HepG2 (cell line): ENCODE results near the gene CTSW. TPM values are rescaled to one million over a fixed set of nuclear protein-coding genes. Genes with fewer than 3 reads are reported as not detected.

Source experiments
- CENPX ChIP-seq: sonication (generic); formaldehyde crosslinking; IDR thresholded peaks from 2 replicates; pipeline ENCODE4 v1.9.0; 2021; ENCODE audit warnings: mild to moderate bottlenecking, missing genetic modification reagents, moderate library complexity
- NCOR1 ChIP-seq: fragments of 200-600 bp; sonication (generic); IDR thresholded peaks from 2 replicates; pipeline ENCODE4 v1.7.0; 2017; ENCODE audit warnings: antibody characterized with exemption, low read length, borderline replicate concordance
- SMARCC2 ChIP-seq: fragments of 450-650 bp; IDR thresholded peaks from 2 replicates; pipeline ENCODE4 v1.6.1; 2017; ENCODE audit warnings: antibody characterized with exemption, mild to moderate bottlenecking
- ZBTB1 ChIP-seq: sonication (generic); formaldehyde crosslinking; IDR thresholded peaks from 2 replicates; pipeline ENCODE4 v1.4.0; 2020; ENCODE audit warnings: missing genetic modification reagents, borderline replicate concordance
- ZNF180 ChIP-seq: sonication (generic); formaldehyde crosslinking; IDR thresholded peaks from 2 replicates; pipeline ENCODE4 v1.4.0; 2020; ENCODE audit warnings: low read depth, missing genetic modification reagents, borderline replicate concordance
- ZNF326 ChIP-seq: sonication (generic); formaldehyde crosslinking; IDR thresholded peaks from 2 replicates; pipeline ENCODE4 v1.4.0; 2020; ENCODE audit warnings: missing genetic modification reagents, borderline replicate concordance
- ZNF343 ChIP-seq: sonication (generic); formaldehyde crosslinking; IDR thresholded peaks from 2 replicates; pipeline ENCODE4 v1.4.0; 2020; ENCODE audit warnings: mild to moderate bottlenecking, missing genetic modification reagents
- ZNF546 ChIP-seq: sonication (generic); formaldehyde crosslinking; conservative IDR thresholded peaks from 2 replicates; pipeline ENCODE4 v1.8.1; 2023; ENCODE audit warnings: mild to moderate bottlenecking, missing genetic modification reagents
- ZZZ3 ChIP-seq: sonication (generic); formaldehyde crosslinking; IDR thresholded peaks from 2 replicates; pipeline ENCODE4 v1.4.0; 2020; ENCODE audit warnings: missing genetic modification reagents, mild to moderate bottlenecking, borderline replicate concordance
- polyA plus RNA-seq, 8 experiments: library from polyadenylated mRNA; depleted of rRNA in 3 of 8; stranded (reverse) in 7 of 8; unstranded in 1 of 8; fragments of >200 nt; fragmentation: Illumina TruSeq in 4 of 8; extraction: Trizol in 4 of 8; gene quantifications; 2 replicates each; pipeline versions ENCODE4 v1.2.1 to v1.2.3, GENCODE V29; 2011 to 2016; ENCODE audit warnings: low read depth in 4 of 8, missing spikeins in 1 of 8, mixed read lengths in 1 of 8; ENCODE audit not compliant: insufficient read depth in 1 of 8
- total RNA-seq, 5 experiments: library from RNA; depleted of rRNA; stranded (reverse); fragments of >200 nt; fragmentation: Illumina TruSeq; extraction: Trizol; gene quantifications; 2 replicates each; pipeline ENCODE4 v1.2.3, GENCODE V29; 2016; ENCODE audit warnings: low read depth in 1 of 5
- TF ChIP-seq, protein P1 (sequence below): sonication (generic); formaldehyde crosslinking; IDR thresholded peaks from 2 replicates; pipeline ENCODE4 v1.4.0; 2020; ENCODE audit warnings: missing genetic modification reagents, borderline replicate concordance
- TF ChIP-seq, protein P2 (sequence below): sonication (generic); formaldehyde crosslinking; conservative IDR thresholded peaks from 2 replicates; pipeline ENCODE4 v1.4.0; 2020; ENCODE audit warnings: missing genetic modification reagents
- TF ChIP-seq, protein P3 (sequence below): sonication (generic); formaldehyde crosslinking; IDR thresholded peaks from 2 replicates; pipeline ENCODE4 v1.5.0; 2020; ENCODE audit warnings: missing genetic modification reagents
- TF ChIP-seq, protein P4 (sequence below): fragments of 450-650 bp; IDR thresholded peaks from 2 replicates; pipeline ENCODE4 v1.6.1; 2017; ENCODE audit warnings: mild to moderate bottlenecking
- TF ChIP-seq, protein P5 (sequence below): sonication (generic); formaldehyde crosslinking; IDR thresholded peaks from 2 replicates; pipeline ENCODE4 v1.4.0; 2020; ENCODE audit warnings: mild to moderate bottlenecking, missing genetic modification reagents

The CTSW gene
- total and polyA plus RNA-seq, 2 of the 13 experiments (the other 11 are each of a cell fraction or from before 2014, with no cell fraction given), result 0.09 TPM; not detected in 1

DNA sequence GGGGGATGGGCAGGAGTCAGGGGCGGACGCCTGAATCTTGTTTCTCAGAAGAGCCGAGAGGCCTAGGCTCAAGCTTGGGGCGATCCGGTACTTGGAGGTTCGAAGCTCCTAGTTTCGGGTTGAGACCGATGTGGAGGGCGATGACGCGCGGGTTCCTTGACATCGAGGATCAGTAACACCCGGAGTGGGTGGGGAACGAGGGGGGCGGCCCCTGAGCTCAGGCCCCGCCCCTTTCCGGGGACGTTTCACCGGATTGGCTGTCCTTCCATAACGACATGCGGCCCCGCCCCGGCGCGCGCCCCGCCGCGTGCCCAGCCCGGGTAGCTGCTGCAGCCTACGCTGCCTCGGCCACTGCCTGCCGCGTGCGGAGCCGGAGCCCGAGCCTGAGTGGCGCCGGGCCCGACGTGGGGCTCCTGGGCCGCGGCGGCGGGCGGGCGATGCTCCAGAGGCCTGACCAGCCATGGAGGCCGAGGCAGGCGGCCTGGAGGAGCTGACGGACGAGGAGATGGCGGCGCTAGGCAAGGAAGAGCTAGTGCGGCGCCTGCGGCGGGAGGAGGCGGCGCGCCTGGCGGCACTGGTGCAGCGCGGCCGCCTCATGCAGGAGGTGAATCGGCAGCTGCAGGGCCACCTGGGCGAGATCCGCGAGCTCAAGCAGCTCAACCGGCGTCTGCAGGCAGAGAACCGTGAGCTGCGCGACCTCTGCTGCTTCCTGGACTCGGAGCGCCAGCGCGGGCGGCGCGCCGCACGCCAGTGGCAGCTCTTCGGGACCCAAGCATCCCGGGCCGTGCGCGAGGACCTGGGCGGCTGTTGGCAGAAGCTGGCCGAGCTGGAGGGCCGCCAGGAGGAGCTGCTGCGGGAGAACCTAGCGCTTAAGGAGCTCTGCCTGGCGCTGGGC, 10.9 kb downstream of the CTSW start, which contains the start of gene CCDC85B (continued):
- TF ChIP-seq, protein P1, sequence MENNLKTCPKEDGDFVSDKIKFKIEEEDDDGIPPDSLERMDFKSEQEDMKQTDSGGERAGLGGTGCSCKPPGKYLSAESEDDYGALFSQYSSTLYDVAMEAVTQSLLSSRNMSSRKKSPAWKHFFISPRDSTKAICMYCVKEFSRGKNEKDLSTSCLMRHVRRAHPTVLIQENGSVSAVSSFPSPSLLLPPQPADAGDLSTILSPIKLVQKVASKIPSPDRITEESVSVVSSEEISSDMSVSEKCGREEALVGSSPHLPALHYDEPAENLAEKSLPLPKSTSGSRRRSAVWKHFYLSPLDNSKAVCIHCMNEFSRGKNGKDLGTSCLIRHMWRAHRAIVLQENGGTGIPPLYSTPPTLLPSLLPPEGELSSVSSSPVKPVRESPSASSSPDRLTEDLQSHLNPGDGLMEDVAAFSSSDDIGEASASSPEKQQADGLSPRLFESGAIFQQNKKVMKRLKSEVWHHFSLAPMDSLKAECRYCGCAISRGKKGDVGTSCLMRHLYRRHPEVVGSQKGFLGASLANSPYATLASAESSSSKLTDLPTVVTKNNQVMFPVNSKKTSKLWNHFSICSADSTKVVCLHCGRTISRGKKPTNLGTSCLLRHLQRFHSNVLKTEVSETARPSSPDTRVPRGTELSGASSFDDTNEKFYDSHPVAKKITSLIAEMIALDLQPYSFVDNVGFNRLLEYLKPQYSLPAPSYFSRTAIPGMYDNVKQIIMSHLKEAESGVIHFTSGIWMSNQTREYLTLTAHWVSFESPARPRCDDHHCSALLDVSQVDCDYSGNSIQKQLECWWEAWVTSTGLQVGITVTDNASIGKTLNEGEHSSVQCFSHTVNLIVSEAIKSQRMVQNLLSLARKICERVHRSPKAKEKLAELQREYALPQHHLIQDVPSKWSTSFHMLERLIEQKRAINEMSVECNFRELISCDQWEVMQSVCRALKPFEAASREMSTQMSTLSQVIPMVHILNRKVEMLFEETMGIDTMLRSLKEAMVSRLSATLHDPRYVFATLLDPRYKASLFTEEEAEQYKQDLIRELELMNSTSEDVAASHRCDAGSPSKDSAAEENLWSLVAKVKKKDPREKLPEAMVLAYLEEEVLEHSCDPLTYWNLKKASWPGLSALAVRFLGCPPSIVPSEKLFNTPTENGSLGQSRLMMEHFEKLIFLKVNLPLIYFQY (CRISPR knock-in tag), result no peak
- TF ChIP-seq ZZZ3 (0 out of 2 replicates have a peak, but pooled peaks have one; percentile 29), ZNF180 (no peak), CENPX (CRISPR knock-in tag) (no peak), ZBTB1 (CRISPR knock-in tag) (no peak), ZNF326 (CRISPR knock-in tag) (no peak), ZNF343 (peak; percentile 50; the same call in 1 of the 2 replicates), ZNF546 (CRISPR knock-in tag) (no peak), SMARCC2 (no peak), NCOR1 (no peak)
- TF ChIP-seq, protein P2, sequence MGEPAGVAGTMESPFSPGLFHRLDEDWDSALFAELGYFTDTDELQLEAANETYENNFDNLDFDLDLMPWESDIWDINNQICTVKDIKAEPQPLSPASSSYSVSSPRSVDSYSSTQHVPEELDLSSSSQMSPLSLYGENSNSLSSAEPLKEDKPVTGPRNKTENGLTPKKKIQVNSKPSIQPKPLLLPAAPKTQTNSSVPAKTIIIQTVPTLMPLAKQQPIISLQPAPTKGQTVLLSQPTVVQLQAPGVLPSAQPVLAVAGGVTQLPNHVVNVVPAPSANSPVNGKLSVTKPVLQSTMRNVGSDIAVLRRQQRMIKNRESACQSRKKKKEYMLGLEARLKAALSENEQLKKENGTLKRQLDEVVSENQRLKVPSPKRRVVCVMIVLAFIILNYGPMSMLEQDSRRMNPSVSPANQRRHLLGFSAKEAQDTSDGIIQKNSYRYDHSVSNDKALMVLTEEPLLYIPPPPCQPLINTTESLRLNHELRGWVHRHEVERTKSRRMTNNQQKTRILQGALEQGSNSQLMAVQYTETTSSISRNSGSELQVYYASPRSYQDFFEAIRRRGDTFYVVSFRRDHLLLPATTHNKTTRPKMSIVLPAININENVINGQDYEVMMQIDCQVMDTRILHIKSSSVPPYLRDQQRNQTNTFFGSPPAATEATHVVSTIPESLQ, result no peak
- TF ChIP-seq, protein P3, sequence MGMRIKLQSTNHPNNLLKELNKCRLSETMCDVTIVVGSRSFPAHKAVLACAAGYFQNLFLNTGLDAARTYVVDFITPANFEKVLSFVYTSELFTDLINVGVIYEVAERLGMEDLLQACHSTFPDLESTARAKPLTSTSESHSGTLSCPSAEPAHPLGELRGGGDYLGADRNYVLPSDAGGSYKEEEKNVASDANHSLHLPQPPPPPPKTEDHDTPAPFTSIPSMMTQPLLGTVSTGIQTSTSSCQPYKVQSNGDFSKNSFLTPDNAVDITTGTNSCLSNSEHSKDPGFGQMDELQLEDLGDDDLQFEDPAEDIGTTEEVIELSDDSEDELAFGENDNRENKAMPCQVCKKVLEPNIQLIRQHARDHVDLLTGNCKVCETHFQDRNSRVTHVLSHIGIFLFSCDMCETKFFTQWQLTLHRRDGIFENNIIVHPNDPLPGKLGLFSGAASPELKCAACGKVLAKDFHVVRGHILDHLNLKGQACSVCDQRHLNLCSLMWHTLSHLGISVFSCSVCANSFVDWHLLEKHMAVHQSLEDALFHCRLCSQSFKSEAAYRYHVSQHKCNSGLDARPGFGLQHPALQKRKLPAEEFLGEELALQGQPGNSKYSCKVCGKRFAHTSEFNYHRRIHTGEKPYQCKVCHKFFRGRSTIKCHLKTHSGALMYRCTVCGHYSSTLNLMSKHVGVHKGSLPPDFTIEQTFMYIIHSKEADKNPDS, result no peak
- TF ChIP-seq, protein P4, sequence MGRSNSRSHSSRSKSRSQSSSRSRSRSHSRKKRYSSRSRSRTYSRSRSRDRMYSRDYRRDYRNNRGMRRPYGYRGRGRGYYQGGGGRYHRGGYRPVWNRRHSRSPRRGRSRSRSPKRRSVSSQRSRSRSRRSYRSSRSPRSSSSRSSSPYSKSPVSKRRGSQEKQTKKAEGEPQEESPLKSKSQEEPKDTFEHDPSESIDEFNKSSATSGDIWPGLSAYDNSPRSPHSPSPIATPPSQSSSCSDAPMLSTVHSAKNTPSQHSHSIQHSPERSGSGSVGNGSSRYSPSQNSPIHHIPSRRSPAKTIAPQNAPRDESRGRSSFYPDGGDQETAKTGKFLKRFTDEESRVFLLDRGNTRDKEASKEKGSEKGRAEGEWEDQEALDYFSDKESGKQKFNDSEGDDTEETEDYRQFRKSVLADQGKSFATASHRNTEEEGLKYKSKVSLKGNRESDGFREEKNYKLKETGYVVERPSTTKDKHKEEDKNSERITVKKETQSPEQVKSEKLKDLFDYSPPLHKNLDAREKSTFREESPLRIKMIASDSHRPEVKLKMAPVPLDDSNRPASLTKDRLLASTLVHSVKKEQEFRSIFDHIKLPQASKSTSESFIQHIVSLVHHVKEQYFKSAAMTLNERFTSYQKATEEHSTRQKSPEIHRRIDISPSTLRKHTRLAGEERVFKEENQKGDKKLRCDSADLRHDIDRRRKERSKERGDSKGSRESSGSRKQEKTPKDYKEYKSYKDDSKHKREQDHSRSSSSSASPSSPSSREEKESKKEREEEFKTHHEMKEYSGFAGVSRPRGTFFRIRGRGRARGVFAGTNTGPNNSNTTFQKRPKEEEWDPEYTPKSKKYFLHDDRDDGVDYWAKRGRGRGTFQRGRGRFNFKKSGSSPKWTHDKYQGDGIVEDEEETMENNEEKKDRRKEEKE, result no peak
- TF ChIP-seq, protein P5, sequence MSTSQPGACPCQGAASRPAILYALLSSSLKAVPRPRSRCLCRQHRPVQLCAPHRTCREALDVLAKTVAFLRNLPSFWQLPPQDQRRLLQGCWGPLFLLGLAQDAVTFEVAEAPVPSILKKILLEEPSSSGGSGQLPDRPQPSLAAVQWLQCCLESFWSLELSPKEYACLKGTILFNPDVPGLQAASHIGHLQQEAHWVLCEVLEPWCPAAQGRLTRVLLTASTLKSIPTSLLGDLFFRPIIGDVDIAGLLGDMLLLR (CRISPR knock-in tag), result no peak; the same call in 1 of the 2 replicates
